Panc1 (cell line): ENCODE results near the gene GTPBP4. TPM values are rescaled to one million over a fixed set of nuclear protein-coding genes. Genes with fewer than 3 reads are reported as not detected.

Source experiments
- ATAC-seq: fragments of 200-7000 bp; cut with Tn5 transposase; 2 replicates; pipeline ENCODE4 v1.9.1; 2020; ENCODE audit warnings: mild to moderate bottlenecking, moderate library complexity
- BruUV-seq: library from RNA; stranded (reverse); fragments of 400-500 nt; replicated peaks from 2 replicates; lab custom pipeline; 2021; lab: Mats Ljungman, UMichigan
- CTCF ChIA-PET: fragments of 300-600 bp; sonication (Branson Sonifier 250); formaldehyde crosslinking; loops from one replicate; lab custom pipeline; 2022; ENCODE audit warnings: antibody characterized with exemption; lab: Charles Lee
- POLR2A ChIA-PET: fragments of 300-600 bp; sonication (Branson Sonifier 250); formaldehyde crosslinking; loops from one replicate; lab custom pipeline; 2022; ENCODE audit warnings: antibody characterized with exemption; lab: Charles Lee
- DNase-seq: peaks from one replicate; pipeline ENCODE4 v3.0.0-alpha.2; 2010; ENCODE audit warnings: low read depth, low spot score
- H3K27ac ChIP-seq: 2 replicates; pipeline ENCODE4 v1.5.1; 2011; ENCODE audit warnings: mild to moderate bottlenecking, low read length, inconsistent platforms
- H3K27me3 ChIP-seq: fragments of 200-500 bp; sonication (Bioruptor generic); 2 replicates; pipeline ENCODE4 v1.6.0; 2014; ENCODE audit warnings: low read length, inconsistent platforms; ENCODE audit not compliant: control insufficient read depth, insufficient read depth
- H3K36me3 ChIP-seq: fragments of 200-500 bp; sonication (Bioruptor generic); 2 replicates; pipeline ENCODE4 v1.5.1; 2014; ENCODE audit warnings: inconsistent platforms, mild to moderate bottlenecking, low read length, moderate library complexity; ENCODE audit not compliant: control insufficient read depth, insufficient read depth
- H3K4me1 ChIP-seq: 2 replicates; pipeline ENCODE4 v1.5.1; 2011; ENCODE audit warnings: inconsistent platforms, mild to moderate bottlenecking, low read length, moderate library complexity; ENCODE audit not compliant: control insufficient read depth, insufficient read depth
- H3K4me3 ChIP-seq, 2 experiments: 2 replicates each; pipeline ENCODE4 v1.5.1; 2011 to 2012; ENCODE audit warnings: low read depth in 2 of 2, low read length in 2 of 2, mild to moderate bottlenecking in 2 of 2, inconsistent platforms in 1 of 2, moderate library complexity in 1 of 2
- H3K9me3 ChIP-seq: fragments of 200-500 bp; sonication (Bioruptor generic); 2 replicates; pipeline ENCODE4 v1.5.1; 2014; ENCODE audit warnings: low read depth, mild to moderate bottlenecking, inconsistent platforms, low read length, moderate library complexity; ENCODE audit not compliant: control insufficient read depth, insufficient read depth
- POLR2AphosphoS5 ChIP-seq: IDR thresholded peaks from 2 replicates; pipeline ENCODE4 v1.6.1; 2012; ENCODE audit warnings: mild to moderate bottlenecking, low read depth, low read length, moderate library complexity
- SIN3A ChIP-seq: IDR thresholded peaks from 2 replicates; pipeline ENCODE4 v1.6.1; 2012; ENCODE audit warnings: low read depth, mild to moderate bottlenecking, low read length, moderate library complexity, borderline replicate concordance; ENCODE audit not compliant: insufficient read depth
- TCF7L2 ChIP-seq: IDR thresholded peaks from 2 replicates; pipeline ENCODE4 v1.6.1; 2011; ENCODE audit warnings: mild to moderate bottlenecking, low read depth, low read length, inconsistent platforms
- in situ Hi-C: cut with HindIII; loops from 2 replicates; pipeline ENCODE4 v1.10.0; 2016; ENCODE audit warnings: low sequenced_read_pairs, low pct_unique_long_range_greater_than_20kb
- intact Hi-C: fragments of 100-400 bp; cut with micrococcal nuclease; formaldehyde crosslinking; loops from one replicate; pipeline ENCODE4 v1.10.0; 2022; ENCODE audit not compliant: unreplicated experiment
- total RNA-seq: library from RNA; stranded (reverse); gene quantifications from one replicate; pipeline ENCODE4 v1.2.1, GENCODE V29; 2021; ENCODE audit not compliant: unreplicated experiment
- TF ChIP-seq, protein P1 (sequence below): fragments of 450-650 bp; IDR thresholded peaks from 2 replicates; pipeline ENCODE4 v1.5.1; 2017; ENCODE audit warnings: mild to moderate bottlenecking
- TF ChIP-seq, protein P2 (sequence below), 2 experiments: IDR thresholded peaks; 2 replicates each; pipeline ENCODE4 v1.6.1; 2011 to 2012; ENCODE audit warnings: low read depth in 2 of 2, control low read depth in 1 of 2, low read length in 1 of 2, mild to moderate bottlenecking in 1 of 2, moderate library complexity in 1 of 2; ENCODE audit not compliant: insufficient read depth in 1 of 2

Gene GTPBP4
- total RNA-seq, 1 experiment from 2014 or later: 79.5 TPM

GRCh38 chr10:992871-993270 is 4.6 kb downstream of the GTPBP4 start:
- Histone ChIP-seq H3K27me3 (no peaks in the 10 kb centered on the region), H3K27ac (no peak overlapping the region), H3K36me3 (peaks cover 26% of the 10 kb centered on the region), H3K4me1 (peaks cover 3% of the 10 kb centered on the region; the same call in 1 of the 2 replicates), H3K4me3 (no peak overlapping the region), H3K9me3 (no peaks in the 10 kb centered on the region)
- in situ Hi-C loops (no loop called here), intact Hi-C loops (no loop called here)
- no peak for ATAC-seq
- no TSS peak for BruUV-seq
- ChIA-PET POLR2A (interaction anchor here (0.7 kb wide), 1 partner anchor 444 kb away, joined by 3 read pairs; no protein-coding TSS in a partner anchor), CTCF (no interaction called here)
- no peak for DNase-seq
- TF ChIP-seq POLR2AphosphoS5: no peak
- no peak for TF ChIP-seq TCF7L2
- TF ChIP-seq, protein P1, sequence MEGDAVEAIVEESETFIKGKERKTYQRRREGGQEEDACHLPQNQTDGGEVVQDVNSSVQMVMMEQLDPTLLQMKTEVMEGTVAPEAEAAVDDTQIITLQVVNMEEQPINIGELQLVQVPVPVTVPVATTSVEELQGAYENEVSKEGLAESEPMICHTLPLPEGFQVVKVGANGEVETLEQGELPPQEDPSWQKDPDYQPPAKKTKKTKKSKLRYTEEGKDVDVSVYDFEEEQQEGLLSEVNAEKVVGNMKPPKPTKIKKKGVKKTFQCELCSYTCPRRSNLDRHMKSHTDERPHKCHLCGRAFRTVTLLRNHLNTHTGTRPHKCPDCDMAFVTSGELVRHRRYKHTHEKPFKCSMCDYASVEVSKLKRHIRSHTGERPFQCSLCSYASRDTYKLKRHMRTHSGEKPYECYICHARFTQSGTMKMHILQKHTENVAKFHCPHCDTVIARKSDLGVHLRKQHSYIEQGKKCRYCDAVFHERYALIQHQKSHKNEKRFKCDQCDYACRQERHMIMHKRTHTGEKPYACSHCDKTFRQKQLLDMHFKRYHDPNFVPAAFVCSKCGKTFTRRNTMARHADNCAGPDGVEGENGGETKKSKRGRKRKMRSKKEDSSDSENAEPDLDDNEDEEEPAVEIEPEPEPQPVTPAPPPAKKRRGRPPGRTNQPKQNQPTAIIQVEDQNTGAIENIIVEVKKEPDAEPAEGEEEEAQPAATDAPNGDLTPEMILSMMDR: no peak
- TF ChIP-seq, protein P2, sequence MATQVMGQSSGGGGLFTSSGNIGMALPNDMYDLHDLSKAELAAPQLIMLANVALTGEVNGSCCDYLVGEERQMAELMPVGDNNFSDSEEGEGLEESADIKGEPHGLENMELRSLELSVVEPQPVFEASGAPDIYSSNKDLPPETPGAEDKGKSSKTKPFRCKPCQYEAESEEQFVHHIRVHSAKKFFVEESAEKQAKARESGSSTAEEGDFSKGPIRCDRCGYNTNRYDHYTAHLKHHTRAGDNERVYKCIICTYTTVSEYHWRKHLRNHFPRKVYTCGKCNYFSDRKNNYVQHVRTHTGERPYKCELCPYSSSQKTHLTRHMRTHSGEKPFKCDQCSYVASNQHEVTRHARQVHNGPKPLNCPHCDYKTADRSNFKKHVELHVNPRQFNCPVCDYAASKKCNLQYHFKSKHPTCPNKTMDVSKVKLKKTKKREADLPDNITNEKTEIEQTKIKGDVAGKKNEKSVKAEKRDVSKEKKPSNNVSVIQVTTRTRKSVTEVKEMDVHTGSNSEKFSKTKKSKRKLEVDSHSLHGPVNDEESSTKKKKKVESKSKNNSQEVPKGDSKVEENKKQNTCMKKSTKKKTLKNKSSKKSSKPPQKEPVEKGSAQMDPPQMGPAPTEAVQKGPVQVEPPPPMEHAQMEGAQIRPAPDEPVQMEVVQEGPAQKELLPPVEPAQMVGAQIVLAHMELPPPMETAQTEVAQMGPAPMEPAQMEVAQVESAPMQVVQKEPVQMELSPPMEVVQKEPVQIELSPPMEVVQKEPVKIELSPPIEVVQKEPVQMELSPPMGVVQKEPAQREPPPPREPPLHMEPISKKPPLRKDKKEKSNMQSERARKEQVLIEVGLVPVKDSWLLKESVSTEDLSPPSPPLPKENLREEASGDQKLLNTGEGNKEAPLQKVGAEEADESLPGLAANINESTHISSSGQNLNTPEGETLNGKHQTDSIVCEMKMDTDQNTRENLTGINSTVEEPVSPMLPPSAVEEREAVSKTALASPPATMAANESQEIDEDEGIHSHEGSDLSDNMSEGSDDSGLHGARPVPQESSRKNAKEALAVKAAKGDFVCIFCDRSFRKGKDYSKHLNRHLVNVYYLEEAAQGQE (IDR thresholded peaks at IDR 0.05; ENCODE audit: insufficient read depth in 1 of 2, low read depth in 2 of 2, low read length in 1 of 2): no peak
- no peak for TF ChIP-seq SIN3A

GRCh38 chr10:994836-995558 is 6.8 kb downstream of the GTPBP4 start:
- H3K36me3 ChIP-seq: peaks cover 22% of the 10 kb centered on the region
- TF ChIP-seq, protein P1: no peak
- TF ChIP-seq POLR2AphosphoS5: no peak; the same call in 1 of the 2 replicates
- no peak for TF ChIP-seq TCF7L2
- no peak for TF ChIP-seq SIN3A
- TF ChIP-seq, protein P2 (IDR thresholded peaks at IDR 0.05; ENCODE audit: insufficient read depth in 1 of 2, low read depth in 2 of 2, low read length in 1 of 2): no peak
- H3K4me3 ChIP-seq: no peak overlapping the region
- no peak for ATAC-seq
- in situ Hi-C loops: no loop called here
- POLR2A ChIA-PET: no interaction called here
- CTCF ChIA-PET: no interaction called here
- intact Hi-C loops: no loop called here
- DNase-seq: no peak
- no peaks in the 10 kb centered on the region for H3K27me3 ChIP-seq
- peaks cover 3% of the 10 kb centered on the region; the same call in 1 of the 2 replicates for H3K4me1 ChIP-seq
- H3K9me3 ChIP-seq: no peaks in the 10 kb centered on the region
- BruUV-seq: no TSS peak
- H3K27ac ChIP-seq: no peak overlapping the region
